Testis (tissue), 3 donors: ENCODE measurements around the gene LHX5. TPM values are rescaled to one million over a fixed set of nuclear protein-coding genes. Genes with fewer than 3 reads are reported as not detected.

Source experiments
- DNase-seq: peaks from one replicate; pipeline ENCODE4 v3.0.0-alpha.2; 2019
- H3K27ac ChIP-seq, 2 donors: fragments of 200-600 bp; sonication (generic); one replicate each; pipeline ENCODE4 v1.5.1; 2019
- H3K27me3 ChIP-seq: fragments of 200-600 bp; sonication (generic); one replicate; pipeline ENCODE4 v1.5.1; 2019
- H3K36me3 ChIP-seq: fragments of 200-600 bp; sonication (generic); one replicate; pipeline ENCODE4 v1.5.1; 2017; ENCODE audit warnings: low read depth; ENCODE audit errors: missing control alignments
- H3K4me1 ChIP-seq: fragments of 200-600 bp; sonication (generic); one replicate; pipeline ENCODE4 v1.5.1; 2019
- H3K4me3 ChIP-seq, 2 donors: fragments of 200-600 bp; sonication (generic); one replicate each; pipeline ENCODE4 v1.5.1; 2017 to 2019
- H3K9me3 ChIP-seq: fragments of 200-600 bp; sonication (generic); one replicate; pipeline ENCODE4 v1.5.1; 2017
- CTCF ChIP-seq, 3 experiments: fragments of 450-650 bp in 2 of 3; fragments of 200-600 bp in 1 of 3; sonication (generic) in 1 of 3; IDR thresholded peaks; one replicate each; pipeline ENCODE4 v1.5.1; 2016 to 2019; ENCODE audit warnings: antibody characterized with exemption in 3 of 3, mild to moderate bottlenecking in 2 of 3, moderate library complexity in 1 of 3
- POLR2A ChIP-seq: fragments of 450-650 bp; IDR thresholded peaks from one replicate; pipeline ENCODE4 v1.6.1; 2017; ENCODE audit warnings: antibody characterized with exemption, mild to moderate bottlenecking, moderate library complexity
- WGBS, 2 donors: methylation state at CpG; one replicate each; pipeline ENCODE4 v1.1.5; 2018; 5-methylcytosine and 5-hydroxymethylcytosine counted together
- intact Hi-C: fragments of 100-400 bp; cut with DNase I; formaldehyde crosslinking; loops from one replicate; pipeline ENCODE4 v1.15.1; 2023; ENCODE audit warnings: low total_unique reads
- polyA plus RNA-seq: library from polyadenylated mRNA; stranded (reverse); fragments of 350-450 nt; fragmentation: Illumina TruSeq; extraction: RNeasy Lipid Tissue Mini Kit (QIAGEN cat#74804); gene quantifications from one replicate; pipeline ENCODE4 v1.2.3, GENCODE V29; 2014; ENCODE audit warnings: low read depth, low replicate concordance; ENCODE audit not compliant: insufficient read depth
- total RNA-seq, 2 donors: library from RNA; depleted of rRNA; stranded (reverse); fragments of >200 nt; gene quantifications; one replicate each; pipeline ENCODE4 v1.2.3, GENCODE V29; 2016

LHX5 gene
- total and polyA plus RNA-seq, 3 donors from 2014 or later, result 0.11 to 0.12 TPM; not detected in 1

GRCh38 chr12:113414519-113415038, 57.1 kb downstream of the LHX5 start:
- DNase-seq, result no peak
- Histone ChIP-seq H3K27ac (no peak overlapping the region), H3K4me3 (no peak overlapping the region), H3K4me1 (no peaks in the 10 kb centered on the region), H3K27me3 (no peaks in the 10 kb centered on the region), H3K9me3 (no peaks in the 10 kb centered on the region), H3K36me3 (no peaks in the 10 kb centered on the region)
- WGBS, 2 donors, result 88 to 93% methylated on average over 9 of the region's 9 CpGs
- TF ChIP-seq POLR2A, result no peak
- TF ChIP-seq CTCF (IDR thresholded peaks at IDR 0.05), result no peak
- intact Hi-C loops, result no loop called here

GRCh38 chr12:113413488-113413939, 58.2 kb downstream of the LHX5 start:
- no peak for TF ChIP-seq POLR2A
- TF ChIP-seq CTCF (IDR thresholded peaks at IDR 0.05), result no peak
- DNase-seq, result no peak
- Histone ChIP-seq H3K4me1 (no peaks in the 10 kb centered on the region), H3K36me3 (no peaks in the 10 kb centered on the region), H3K9me3 (no peaks in the 10 kb centered on the region), H3K4me3 (no peak overlapping the region), H3K27ac (no peak overlapping the region), H3K27me3 (no peaks in the 10 kb centered on the region)
- 65 to 72% methylated on average over 11 of the region's 11 CpGs for WGBS, 2 donors
- intact Hi-C loops, result no loop called here

Other genes with a start within 250 kb of the LHX5 start
- 10 to 100 TPM; 78.0 to 88.3 TPM for gene SLC8B1, start 136.8 kb downstream of the LHX5 start, total RNA-seq
- gene SLC8B1, start 136.8 kb downstream of the LHX5 start, polyA plus RNA-seq, result 41.2 TPM
- 100 to 1,000 TPM; 120 to 126 TPM for gene PLBD2, start 113.3 kb downstream of the LHX5 start, total RNA-seq
- gene PLBD2, start 113.3 kb downstream of the LHX5 start, polyA plus RNA-seq, result 110 TPM
- gene SDS, start 68.0 kb downstream of the LHX5 start, total RNA-seq, result under 1 TPM in 1 of 2 donors, not detected in 1; 0.93 TPM
- 0.34 TPM for gene SDS, start 68.0 kb downstream of the LHX5 start, polyA plus RNA-seq
- 10 to 100 TPM; 15.9 to 25.2 TPM for gene SDSL, start 49.5 kb downstream of the LHX5 start, total RNA-seq
- gene SDSL, start 49.5 kb downstream of the LHX5 start, polyA plus RNA-seq, result 16.3 TPM